ENCODE results near the gene ASPRV1. TPM values are rescaled to one million over a fixed set of nuclear protein-coding genes. Genes with fewer than 3 reads are reported as not detected.

ASPRV1 gene
- total and polyA plus RNA-seq, 9 donors, result 1.1 to 5.5 (median 4.4) TPM

GRCh38 chr2:69945941-69946340 lies 15.5 kb downstream of the ASPRV1 start:
- intact Hi-C loops (cut with DNase I), result no loop called here
- WGBS, 3 donors, result 86 to 89% (median 87%) methylated on average over 8 of the region's 8 CpGs
- TF ChIP-seq CTCF (IDR thresholded peaks at IDR 0.05), result no peak
- no peak for TF ChIP-seq EP300 (IDR thresholded peaks at IDR 0.05)
- no peak for TF ChIP-seq POLR2A (IDR thresholded peaks at IDR 0.05)

GRCh38 chr2:69945441-69945840 lies 16.0 kb downstream of the ASPRV1 start:
- Histone ChIP-seq H3K36me3 (no peaks in the 10 kb centered on the region), H3K4me1 (ENCODE audit: insufficient read depth) (no peaks in the 10 kb centered on the region), H3K27ac (no peak overlapping the region), H3K9me3 (no peaks in the 10 kb centered on the region), H3K4me3 (no peak overlapping the region), H3K27me3 (no peaks in the 10 kb centered on the region)
- intact Hi-C loops (cut with DNase I), result no loop called here
- 93 to 98% (median 96%) methylated on average over 8 of the region's 8 CpGs for WGBS, 3 donors
- DNase-seq, result no peak
- no peak for TF ChIP-seq EP300 (IDR thresholded peaks at IDR 0.05)
- TF ChIP-seq CTCF (IDR thresholded peaks at IDR 0.05), result no peak
- TF ChIP-seq POLR2A (IDR thresholded peaks at IDR 0.05), result no peak

More at GRCh38 chr2:69945941-69946340, 15.5 kb downstream of the ASPRV1 start:
- Histone ChIP-seq H3K27ac (no peak overlapping the region), H3K4me1 (ENCODE audit: insufficient read depth) (no peaks in the 10 kb centered on the region), H3K9me3 (no peaks in the 10 kb centered on the region), H3K27me3 (no peaks in the 10 kb centered on the region), H3K4me3 (no peak overlapping the region), H3K36me3 (no peaks in the 10 kb centered on the region)
- DNase-seq, result no peak

GRCh38 chr2:69944756-69945155 lies 16.7 kb downstream of the ASPRV1 start:
- H3K4me3 ChIP-seq, result no peak overlapping the region
- H3K27me3 ChIP-seq, result no peaks in the 10 kb centered on the region
- no peak overlapping the region for H3K27ac ChIP-seq
- no peak for TF ChIP-seq CTCF (IDR thresholded peaks at IDR 0.05)
- no peak for TF ChIP-seq POLR2A (IDR thresholded peaks at IDR 0.05)
- TF ChIP-seq EP300 (IDR thresholded peaks at IDR 0.05), result no peak
- intact Hi-C loops (cut with DNase I), result no loop called here
- no peak for DNase-seq
- H3K4me1 ChIP-seq (ENCODE audit: insufficient read depth), result no peaks in the 10 kb centered on the region
- H3K9me3 ChIP-seq, result no peaks in the 10 kb centered on the region
- WGBS, 3 donors, result 92 to 95% (median 94%) methylated on average over 7 of the region's 7 CpGs
- no peaks in the 10 kb centered on the region for H3K36me3 ChIP-seq

GRCh38 chr2:69943843-69944525 lies 17.4 kb downstream of the ASPRV1 start:
- no peak overlapping the region for H3K4me3 ChIP-seq
- no peaks in the 10 kb centered on the region for H3K4me1 ChIP-seq (ENCODE audit: insufficient read depth)
- H3K27ac ChIP-seq, result no peak overlapping the region
- no peaks in the 10 kb centered on the region for H3K36me3 ChIP-seq
- TF ChIP-seq POLR2A (IDR thresholded peaks at IDR 0.05), result no peak
- TF ChIP-seq EP300 (IDR thresholded peaks at IDR 0.05), result no peak
- no peak for TF ChIP-seq CTCF (IDR thresholded peaks at IDR 0.05)
- H3K27me3 ChIP-seq, result no peaks in the 10 kb centered on the region
- no peaks in the 10 kb centered on the region for H3K9me3 ChIP-seq
- 85 to 88% (median 86%) methylated on average over 9 of the region's 9 CpGs for WGBS, 3 donors
- intact Hi-C loops (cut with DNase I), result no loop called here
- no peak for DNase-seq
